ENCODE results near the gene ARF6.
A peak's percentile ranks its signal among the peaks of the same experiment; 100 is the strongest.

The ARF6 gene

GRCh38 chr14:49862089-49862673 is 30.7 kb upstream of the ARF6 start (continued):
- TF ChIP-seq HIC1 (tag by site-specific recombination; IDR thresholded peaks at IDR 0.05) (no peak), ZNF529 (tag by site-specific recombination; IDR thresholded peaks at IDR 0.05; ENCODE audit: insufficient replicate concordance) (peak; percentile 57), ZBTB11 (tag by site-specific recombination; conservative IDR thresholded peaks at IDR 0.05; ENCODE audit: low read depth) (0 out of 2 replicates have a peak, but pooled peaks have one; percentile 18), ZNF214 (tag by site-specific recombination; IDR thresholded peaks at IDR 0.05; ENCODE audit: borderline replicate concordance) (peak; percentile 88; the same call in 1 of the 2 replicates), ZNF157 (tag by site-specific recombination; IDR thresholded peaks at IDR 0.05) (no peak), ZNF830 (tag by site-specific recombination; IDR thresholded peaks at IDR 0.05; ENCODE audit: low read depth) (peak; percentile 100), TSHZ1 (tag by site-specific recombination; IDR thresholded peaks at IDR 0.05; ENCODE audit: borderline replicate concordance) (0 out of 2 replicates have a peak, but pooled peaks have one; percentile 10), ZEB2 (tag by site-specific recombination; IDR thresholded peaks at IDR 0.05) (0 out of 2 replicates have a peak, but pooled peaks have one; percentile 99), ZNF76 (tag by site-specific recombination; IDR thresholded peaks at IDR 0.05; ENCODE audit: borderline replicate concordance, low read depth) (peak; percentile 32; the same call in 1 of the 2 replicates), KLF8 (tag by site-specific recombination; IDR thresholded peaks at IDR 0.05) (peak; percentile 41; the same call in 1 of the 2 replicates), TRIM28 (IDR thresholded peaks at IDR 0.05; ENCODE audit: borderline replicate concordance, low read length) (no peak; the same call in 1 of the 2 replicates), ZFP3 (tag by site-specific recombination; IDR thresholded peaks at IDR 0.05; ENCODE audit: low read depth) (peak; percentile 59; the same call in 1 of the 2 replicates), ZNF174 (tag by site-specific recombination; IDR thresholded peaks at IDR 0.05) (peak; percentile 97), REPIN1 (tag by site-specific recombination; IDR thresholded peaks at IDR 0.05; ENCODE audit: low read depth) (no peak), ZNF433 (tag by site-specific recombination; IDR thresholded peaks at IDR 0.05; ENCODE audit: low read depth) (no peak), ZNF580 (tag by site-specific recombination; IDR thresholded peaks at IDR 0.05) (peak; percentile 87), ZNF530 (tag by site-specific recombination; IDR thresholded peaks at IDR 0.05; ENCODE audit: low read depth) (no peak), ZNF416 (tag by site-specific recombination; IDR thresholded peaks at IDR 0.05) (no peak), KLF16 (tag by site-specific recombination; IDR thresholded peaks at IDR 0.05) (peak; percentile 42; the same call in 1 of the 2 replicates), ZNF114 (tag by site-specific recombination; IDR thresholded peaks at IDR 0.05) (no peak), PRDM10 (tag by site-specific recombination; IDR thresholded peaks at IDR 0.05) (peak; percentile 58; the same call in 1 of the 2 replicates), ZSCAN30 (tag by site-specific recombination; IDR thresholded peaks at IDR 0.05) (peak; percentile 93), ZFP69B (tag by site-specific recombination; IDR thresholded peaks at IDR 0.05) (0 out of 2 replicates have a peak, but pooled peaks have one; percentile 12), ZNF600 (tag by site-specific recombination; IDR thresholded peaks at IDR 0.05) (no peak), ZNF555 (tag by site-specific recombination; conservative IDR thresholded peaks at IDR 0.05) (no peak)
